ENCODE data around the gene ZNF117. TPM values are rescaled to one million over a fixed set of nuclear protein-coding genes. Genes with fewer than 3 reads are reported as not detected.
A peak's percentile ranks its signal among the peaks of the same experiment; 100 is the strongest.

Gene ZNF117
- total and polyA plus RNA-seq, 9 of the 15 experiments (the other 6 are each of a cell fraction or from before 2014, with no cell fraction given) = 2.5 to 18.9 (median 14.1) TPM

- no peak for TF ChIP-seq ATF2 (CRISPR knock-in tag; IDR thresholded peaks at IDR 0.05)
These were observed 44.1 kb downstream of the ZNF117 start (continued) for GRCh38 chr7:64946772-64947171.

GRCh38 chr7:64945503-64946175 is 45.2 kb downstream of the ZNF117 start:
- Histone ChIP-seq H3K4me1 (replicated peaks in 1 of 2; ENCODE audit: control insufficient read depth in 2 of 2, insufficient read depth in 2 of 2, low read length in 2 of 2) (peaks cover 21 to 41% of the 10 kb centered on the region in 2 experiments), H4K20me1 (replicated peaks; ENCODE audit: control insufficient read depth, insufficient read depth, low read length) (no peaks in the 10 kb centered on the region), H3K79me2 (ENCODE audit: control insufficient read depth, insufficient read depth, low read length) (no peaks in the 10 kb centered on the region), H3K36me3 (ENCODE audit: control insufficient read depth, insufficient read depth, low read length) (no peaks in the 10 kb centered on the region), H2AFZ (ENCODE audit: low read depth, low read length) (0 out of 2 replicates have a peak overlapping the region, but pooled peaks have one; percentile 17), H3K4me3 (peak overlapping the region; percentile 3; the same call in 1 of the 2 replicates), H3K9ac (ENCODE audit: insufficient read depth in 1 of 2, low read depth in 2 of 2, low read length in 2 of 2) (peak overlapping the region; percentile 66 to 68; a peak in 3 of 4 replicates), H3K27me3 (ENCODE audit: control insufficient read depth in 2 of 2, insufficient read depth in 2 of 2, low read length in 2 of 2) (no peaks in the 10 kb centered on the region), H3K9me3 (replicated peaks; ENCODE audit: control insufficient read depth, insufficient read depth, low read depth, low read length) (peaks cover 23% of the 10 kb centered on the region), H3K9me1 (ENCODE audit: control insufficient read depth, insufficient read depth, low read length) (peaks cover 5% of the 10 kb centered on the region), H3K4me2 (ENCODE audit: insufficient read depth, low read length) (peak overlapping the region; percentile 80), H3K27ac (ENCODE audit: extremely low read depth, low read depth, low read length) (peak overlapping the region; percentile 88)
- peak in 1 of 4 experiments; percentile 21 for DNase-seq (ENCODE audit: extremely low read depth in 1 of 4, low spot score in 3 of 4)
- in situ Hi-C loops (cut with MboI) (loop anchor here (5.0 kb wide), 1 partner anchor 277 kb away; no protein-coding TSS in a partner anchor), intact Hi-C loops (cut with micrococcal nuclease) (loop anchor here (5.0 kb wide), 2 partner anchors 43 to 308 kb away; partner anchors contain the start of gene ZNF273)
- TF ChIP-seq ZBTB34 (CRISPR knock-in tag; IDR thresholded peaks at IDR 0.05) (no peak), ZNF175 (CRISPR knock-in tag; IDR thresholded peaks at IDR 0.05; ENCODE audit: low read depth) (peak; percentile 7; the same call in 1 of the 2 replicates), ZNF197 (CRISPR knock-in tag; IDR thresholded peaks at IDR 0.05; ENCODE audit: low read depth) (0 out of 2 replicates have a peak, but pooled peaks have one; percentile 19), MTA3 (IDR thresholded peaks at IDR 0.05; ENCODE audit: borderline replicate concordance) (0 out of 2 replicates have a peak, but pooled peaks have one; percentile 7)
- BruUV-seq (replicated peaks) = no TSS peak
- WGBS (ENCODE audit: insufficient coverage, low coverage, missing lambda C conversion rate) = 16% methylated on average over 2 of the region's 2 CpGs
- POLR2A ChIA-PET = interaction anchor here (0.6 to 1.1 kb wide), 2 partner anchors 78 to 612 kb away, joined by 3 read pairs; no protein-coding TSS in a partner anchor
- FAIRE-seq = peak; percentile 32
- CTCF ChIA-PET (ENCODE audit: low intra/inter-chr PET ratio) = no interaction called here
- peak; percentile 24 for ATAC-seq

Data from K562 (cell line).